GM12865 (cell line): ENCODE measurements around the gene SUMO2.
"Not testable (repeated sequence)": the region's sequence is repeated elsewhere in the genome, so short reads cannot be mapped to it uniquely, and the experiment has no call there.

Source experiments
- DNase-seq: peaks from one replicate; pipeline ENCODE4 v3.0.0; 2010; ENCODE audit warnings: low read depth
- H3K4me3 ChIP-seq: 2 replicates; pipeline ENCODE4 v1.5.1; 2011; ENCODE audit warnings: mild to moderate bottlenecking, low read depth, low read length, control low read depth
- CTCF ChIP-seq: IDR thresholded peaks from 2 replicates; pipeline ENCODE4 v1.5.1; 2011; ENCODE audit warnings: low read length, control low read depth, low read depth, inconsistent platforms; ENCODE audit not compliant: insufficient read depth; ENCODE audit errors: missing control alignments

The SUMO2 gene

DNA sequence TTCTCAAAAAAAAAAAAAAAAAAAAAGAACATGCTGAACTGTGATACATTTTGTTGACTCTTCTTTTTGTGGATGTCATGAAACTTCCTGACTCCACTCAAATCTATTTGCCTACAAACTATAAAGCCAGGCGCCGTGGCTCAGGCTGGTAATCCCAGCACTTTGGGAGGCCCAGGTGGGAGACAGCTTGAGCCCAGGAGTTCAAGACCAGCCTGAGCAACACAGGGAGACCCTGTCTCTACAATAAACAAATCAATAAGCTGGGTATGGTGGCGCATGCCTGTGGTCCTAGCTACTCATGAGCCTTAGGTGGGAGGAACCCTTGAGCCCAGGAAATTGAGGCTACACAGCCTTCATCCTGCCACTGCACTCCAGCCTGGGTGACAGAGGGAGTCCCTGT, 49.8 kb downstream of the SUMO2 start:
- no peak for TF ChIP-seq CTCF
- DNase-seq, result no peak
- no peak overlapping the region for H3K4me3 ChIP-seq

GRCh38 chr17:75132018-75133000, 50.5 kb downstream of the SUMO2 start:
- H3K4me3 ChIP-seq, result peak overlapping the region; percentile 93
- DNase-seq, result not testable (repeated sequence)

DNA sequence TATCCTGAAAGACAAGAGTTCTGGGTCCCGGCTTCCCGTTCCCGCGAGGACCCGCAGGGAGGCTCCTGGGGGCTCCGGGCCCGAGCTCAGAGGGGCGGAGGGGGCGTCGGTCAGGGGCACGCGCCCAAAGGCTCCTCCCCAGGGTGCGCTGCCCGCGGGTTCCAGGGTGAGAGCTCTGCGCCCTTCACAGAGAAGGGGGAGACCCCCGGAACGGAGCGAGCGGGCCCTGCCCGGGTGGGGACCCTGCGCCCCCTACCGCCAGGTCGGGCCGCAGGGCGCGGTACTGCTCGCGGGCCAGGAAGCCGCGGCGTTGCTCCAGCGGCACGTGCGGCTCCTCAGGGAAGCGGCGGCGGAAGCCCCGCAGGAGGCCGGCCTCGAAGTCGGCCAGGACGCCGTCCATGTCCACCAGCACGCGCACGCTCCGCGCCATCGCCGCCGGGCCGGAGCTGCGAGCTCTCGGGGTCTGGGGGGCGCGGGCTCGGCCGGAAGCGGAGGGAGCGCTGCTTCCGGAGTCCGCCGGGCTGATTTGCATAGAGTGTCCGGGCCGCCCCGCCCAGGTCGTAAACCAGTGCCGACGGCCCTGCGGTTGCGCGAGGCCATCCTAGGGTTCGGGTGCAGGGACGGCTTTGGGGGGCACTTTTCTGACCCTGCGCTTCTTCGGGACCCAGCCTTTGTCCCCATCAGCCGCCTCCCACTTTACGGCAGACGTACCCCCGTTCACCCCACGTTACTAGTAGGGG, 51.3 kb downstream of the SUMO2 start, which contains the start of gene NT5C:
NT5C (minus strand) TSS at position 465 of the 740 bp plus-strand sequence; CDS start at position 430, 35 bp downstream.
- TF ChIP-seq CTCF, result peak; percentile 81
- H3K4me3 ChIP-seq, result peak within 1 kb of the TSS; percentile 93
- peak; percentile 94 for DNase-seq

- H3K4me3 ChIP-seq, result peak overlapping the region; percentile 93
- DNase-seq, result peak; percentile 68
- TF ChIP-seq CTCF, result peak; percentile 60
Observed at GRCh38 chr17:75130632-75131277, 52.0 kb downstream of the SUMO2 start.

DNA sequence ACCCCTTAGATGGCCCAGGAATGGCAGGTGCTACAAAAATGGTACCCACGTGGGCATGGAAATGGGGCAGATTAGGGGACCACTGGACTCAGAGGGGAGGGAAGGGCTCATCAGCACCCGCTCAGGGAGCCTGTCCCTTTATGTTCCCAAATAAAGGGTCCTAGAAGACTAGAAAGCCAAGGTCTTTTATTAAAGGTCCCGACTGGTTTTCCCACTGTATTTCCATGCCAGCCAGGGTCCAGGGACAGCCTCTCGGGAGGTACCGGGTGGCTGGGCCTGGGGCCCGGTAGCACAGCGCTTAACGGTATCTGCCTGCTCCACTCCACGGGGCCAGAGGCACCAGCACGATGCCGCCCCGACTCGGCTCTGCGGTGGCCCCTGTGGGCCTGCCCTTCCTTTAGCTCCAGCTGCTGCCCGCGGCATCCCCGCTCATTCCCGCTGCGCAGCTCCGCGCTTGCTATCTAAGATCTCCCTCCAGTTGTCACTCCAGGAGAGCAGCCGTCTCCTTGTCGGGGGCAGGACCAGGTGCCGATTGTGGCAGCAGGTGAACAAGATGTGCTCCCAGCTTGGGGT, 52.6 kb downstream of the SUMO2 start:
- H3K4me3 ChIP-seq, result peak overlapping the region; percentile 93
- no peak for TF ChIP-seq CTCF
- DNase-seq, result no peak

DNA sequence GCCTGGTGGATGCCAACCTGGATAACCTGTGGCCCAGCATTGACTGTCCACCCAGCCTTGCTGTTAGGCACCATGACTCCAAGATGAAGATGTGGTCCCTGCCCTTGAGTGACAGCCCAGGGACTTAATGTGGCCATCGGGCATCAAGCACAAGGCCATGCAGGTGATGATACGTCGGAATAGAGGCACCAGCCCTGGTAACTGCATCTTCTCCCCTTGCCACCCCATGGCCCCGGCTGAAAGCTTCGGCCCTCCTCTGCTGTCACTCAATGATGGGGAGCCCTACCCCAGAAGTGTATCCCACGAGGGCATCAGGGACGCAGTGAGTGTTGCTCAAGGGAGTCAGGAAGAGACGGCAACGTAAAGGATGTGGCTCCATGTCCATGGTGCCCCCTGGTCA, 53.2 kb downstream of the SUMO2 start:
- no peak for DNase-seq
- H3K4me3 ChIP-seq, result no peak overlapping the region
- TF ChIP-seq CTCF, result no peak
